Measurements from ENCODE around the gene GRPEL1.

Gene GRPEL1

GRCh38 chr4:7054106-7054880 lies 13.6 kb downstream of the GRPEL1 start:
- POLR2A ChIA-PET: interaction anchor here (1.0 kb wide), 1 partner anchor 13 kb away, joined by 3 read pairs; no protein-coding TSS in a partner anchor
- CTCF ChIA-PET: interaction anchor here (1.0 to 7.7 kb wide), 3 partner anchors 11 to 82 kb away, joined by 3 to 51 read pairs (median 51); partner anchors contain the start of genes GRPEL1 and TADA2B
- TF ChIP-seq CTCF (IDR thresholded peaks at IDR 0.05; ENCODE audit: control extremely low read depth, extremely low read depth, low read depth, missing control alignments): no peak

GRCh38 chr4:7052923-7053715 lies 14.7 kb downstream of the GRPEL1 start:
- DNase-seq (ENCODE audit: extremely low spot score): no peak
- CTCF ChIA-PET: interaction anchor here (0.7 to 7.7 kb wide), 6 partner anchors 8 to 141 kb away, joined by 3 to 51 read pairs (median 3); partner anchors contain the start of genes GRPEL1 and TADA2B
- POLR2A ChIA-PET: no interaction called here
- no peak for TF ChIP-seq CTCF (IDR thresholded peaks at IDR 0.05; ENCODE audit: control extremely low read depth, extremely low read depth, low read depth, missing control alignments)

More at GRCh38 chr4:7054106-7054880, 13.6 kb downstream of the GRPEL1 start:
- no peak for DNase-seq (ENCODE audit: extremely low spot score)

- DNase-seq (ENCODE audit: extremely low spot score): no peak
- POLR2A ChIA-PET: no interaction called here
- no peak for TF ChIP-seq CTCF (IDR thresholded peaks at IDR 0.05; ENCODE audit: control extremely low read depth, extremely low read depth, low read depth, missing control alignments)
- CTCF ChIA-PET: interaction anchor here (0.7 to 7.7 kb wide), 6 partner anchors 9 to 141 kb away, joined by 3 to 51 read pairs (median 3); partner anchors contain the start of genes GRPEL1 and TADA2B
Observed at GRCh38 chr4:7052313-7052712, 15.6 kb downstream of the GRPEL1 start.

- no peak for TF ChIP-seq CTCF (IDR thresholded peaks at IDR 0.05; ENCODE audit: control extremely low read depth, extremely low read depth, low read depth, missing control alignments)
- CTCF ChIA-PET: interaction anchor here (0.7 to 7.7 kb wide), 4 partner anchors 9 to 17 kb away, joined by 3 to 51 read pairs (median 27); partner anchors contain the start of genes GRPEL1 and TADA2B
- POLR2A ChIA-PET: no interaction called here
- DNase-seq (ENCODE audit: extremely low spot score): no peak
Observed at GRCh38 chr4:7051905-7052304, 16.0 kb downstream of the GRPEL1 start.

GRCh38 chr4:7051144-7051495 lies 16.7 kb downstream of the GRPEL1 start:
- POLR2A ChIA-PET: no interaction called here
- no peak for DNase-seq (ENCODE audit: extremely low spot score)
- no peak for TF ChIP-seq CTCF (IDR thresholded peaks at IDR 0.05; ENCODE audit: control extremely low read depth, extremely low read depth, low read depth, missing control alignments)
- CTCF ChIA-PET: interaction anchor here (7.4 kb wide), 1 partner anchor 18 kb away, joined by 51 read pairs; the partner anchor contains the start of gene GRPEL1

GRCh38 chr4:7050481-7051143 lies 17.3 kb downstream of the GRPEL1 start:
- DNase-seq (ENCODE audit: extremely low spot score): no peak
- TF ChIP-seq CTCF (IDR thresholded peaks at IDR 0.05; ENCODE audit: control extremely low read depth, extremely low read depth, low read depth, missing control alignments): no peak
- POLR2A ChIA-PET: interaction anchor here (0.6 kb wide), 1 partner anchor 17 kb away, joined by 3 read pairs; the partner anchor contains the start of gene GRPEL1
- CTCF ChIA-PET: interaction anchor here (1.5 to 7.4 kb wide), 2 partner anchors 11 to 18 kb away, joined by 4 to 51 read pairs; partner anchors contain the start of gene GRPEL1

Data from GM10248 (cell line).